Measurements from ENCODE around the gene CFAP46. TPM values are rescaled to one million over a fixed set of nuclear protein-coding genes. Genes with fewer than 3 reads are reported as not detected.
"Not testable (repeated sequence)": the region's sequence is repeated elsewhere in the genome, so short reads cannot be mapped to it uniquely, and the experiment has no call there.

Gene CFAP46
- total RNA-seq, 1 donor = under 0.01 TPM

DNA sequence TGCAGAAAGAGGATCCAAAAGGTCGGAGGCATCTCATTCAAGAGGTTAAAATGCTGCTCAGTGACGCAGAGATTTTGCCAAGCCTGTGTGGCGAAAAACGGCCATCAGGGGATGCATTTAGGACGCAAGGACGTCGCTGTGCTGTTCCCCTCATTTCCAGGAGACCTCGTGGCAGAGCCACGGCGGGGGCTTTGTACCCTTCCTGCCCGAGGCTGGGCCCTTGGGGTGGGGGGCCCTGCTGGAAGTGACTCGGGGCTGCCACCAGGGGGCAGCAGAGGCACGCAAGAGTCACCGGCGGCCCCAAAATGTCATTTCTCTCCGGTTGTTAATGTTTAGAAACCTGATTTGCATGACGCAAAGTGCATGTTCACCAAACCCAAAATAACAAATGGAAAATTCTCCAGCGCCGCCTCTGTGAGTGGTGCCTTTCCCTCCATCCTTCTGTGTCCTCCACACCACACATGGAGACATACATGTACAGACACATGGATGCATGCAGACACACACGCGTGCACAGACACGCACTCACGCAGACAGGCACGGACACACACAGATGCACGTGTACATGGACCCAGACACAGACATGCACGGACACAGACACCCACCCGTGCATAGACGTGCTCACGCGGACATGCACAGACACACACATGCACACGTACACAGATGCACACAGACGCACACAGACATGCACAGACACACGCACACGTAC lies 105.4 kb downstream of the CFAP46 start:
- DNase-seq (ENCODE audit: low read depth in 2 of 3, low spot score in 2 of 3) = peak; percentile 26 to 67 (median 48)

DNA sequence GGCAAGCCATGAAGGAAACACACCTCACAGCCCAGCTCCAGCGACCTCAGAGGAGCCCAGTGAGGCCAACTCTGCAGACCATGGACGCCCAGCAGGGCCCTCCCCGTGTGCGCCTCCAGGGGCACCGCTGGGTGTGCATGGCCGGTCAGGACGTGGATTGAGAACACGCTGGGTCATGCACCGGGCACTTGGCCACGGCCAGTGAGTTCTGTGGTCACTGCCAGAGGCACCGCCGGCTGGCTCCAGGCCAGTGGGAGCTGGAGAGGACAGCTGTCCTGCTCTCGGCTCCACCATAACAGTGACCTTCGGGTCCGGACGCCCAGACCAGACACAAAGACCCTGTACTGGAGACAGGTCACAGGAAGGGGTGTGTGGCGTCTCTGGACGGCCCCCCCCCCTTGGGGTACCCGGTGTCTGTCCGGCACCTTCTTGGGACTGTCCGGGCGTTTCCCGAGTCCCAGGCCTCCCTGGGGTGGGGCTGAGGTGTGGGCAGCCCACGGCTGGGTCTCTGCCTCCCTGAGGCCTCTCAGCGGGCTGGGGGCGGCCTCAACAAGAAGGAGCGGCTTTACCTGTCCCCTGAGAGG lies 106.0 kb downstream of the CFAP46 start:
- DNase-seq (ENCODE audit: low read depth in 2 of 3, low spot score in 2 of 3) = no peak

DNA sequence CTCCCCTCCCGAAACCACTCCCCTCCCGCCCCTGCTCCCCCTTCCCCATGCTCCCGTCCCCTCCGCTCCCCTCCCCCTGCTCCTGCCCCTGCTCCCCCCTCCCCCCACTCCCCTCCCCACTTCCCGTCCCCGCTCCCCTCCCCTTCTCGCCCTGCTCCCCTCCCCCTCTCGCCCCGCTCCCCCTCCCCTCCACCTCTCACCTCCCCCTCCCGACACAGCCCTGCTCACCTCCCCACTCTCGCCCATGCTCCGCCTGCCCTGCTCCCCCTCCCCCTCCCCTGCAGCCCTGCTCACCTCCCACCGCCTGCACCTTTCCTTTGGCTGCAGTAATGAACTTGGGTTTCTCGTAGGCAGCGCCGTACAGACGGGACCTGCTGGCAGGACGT lies 106.5 kb downstream of the CFAP46 start:
- DNase-seq (ENCODE audit: low read depth in 2 of 3, low spot score in 2 of 3) = no peak

DNA sequence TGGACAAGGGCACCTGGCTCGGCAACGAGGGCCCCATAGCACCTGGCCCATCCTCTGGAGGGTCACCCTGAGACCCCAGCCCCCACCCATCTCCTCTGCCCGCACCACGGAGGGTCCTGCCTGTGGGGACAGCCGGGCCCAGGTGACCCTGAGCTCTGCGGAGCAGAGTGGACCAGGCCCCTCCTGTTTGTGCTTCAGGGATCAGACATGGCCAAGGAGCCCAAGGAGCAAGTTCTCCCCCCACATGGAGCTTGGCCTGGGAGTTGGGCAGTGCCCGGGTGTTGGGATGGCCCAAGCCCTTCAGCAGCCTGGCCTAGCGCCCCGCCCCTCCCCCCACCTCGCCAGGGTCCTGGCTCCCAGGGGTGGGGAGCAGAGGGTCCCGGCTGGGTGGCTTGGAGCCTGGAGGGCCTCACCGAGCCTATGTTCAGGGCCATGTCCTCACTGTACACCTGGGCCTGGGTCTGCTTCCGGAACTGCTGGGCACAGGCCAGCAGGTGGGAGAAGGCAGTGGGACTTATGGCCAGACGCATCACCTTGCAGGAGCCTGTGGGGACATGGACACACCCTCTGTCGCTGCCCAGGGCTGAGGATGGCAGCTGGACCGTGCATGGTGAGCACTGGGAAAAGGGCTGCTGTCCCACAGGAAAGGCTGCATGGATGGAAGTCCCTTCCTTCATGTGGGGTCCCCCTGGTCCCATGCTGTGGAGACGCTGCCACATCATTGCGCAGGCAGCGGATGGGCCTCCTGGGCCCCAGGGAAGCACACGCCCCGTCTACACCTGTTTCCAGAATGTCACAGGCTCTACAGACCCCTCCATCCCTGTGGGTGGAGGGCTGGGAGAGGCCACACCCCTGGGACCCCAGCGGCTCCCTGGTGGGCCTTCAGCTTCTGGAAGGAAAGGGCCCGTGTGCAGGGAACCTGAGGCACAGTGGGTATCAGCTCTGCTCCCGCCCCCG lies 107.2 kb downstream of the CFAP46 start:
- no peak for DNase-seq (ENCODE audit: low read depth in 2 of 3, low spot score in 2 of 3)

DNA sequence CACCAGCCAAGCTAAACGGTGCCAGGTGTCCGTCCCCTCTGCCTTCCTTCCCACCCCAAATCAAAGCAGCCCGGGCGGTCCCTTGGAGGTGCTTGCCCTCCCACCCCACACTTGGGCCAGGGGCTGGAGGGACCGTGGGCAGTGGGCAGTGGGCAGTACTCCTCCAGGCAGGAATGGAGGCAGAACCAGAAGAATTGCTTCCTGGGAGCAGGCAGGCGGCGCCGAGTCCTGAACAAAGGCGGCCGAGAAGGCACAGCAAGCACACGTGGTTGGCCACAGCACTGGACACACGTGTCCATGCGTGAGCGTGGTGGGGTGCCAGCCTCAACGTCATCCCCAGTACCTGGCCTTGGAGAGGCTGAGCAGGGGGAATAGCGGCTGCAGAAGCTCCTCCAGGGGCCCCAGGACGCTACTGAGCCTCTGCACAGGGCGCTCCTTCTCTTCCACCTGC lies 108.0 kb downstream of the CFAP46 start:
- no peak for DNase-seq (ENCODE audit: low read depth in 2 of 3, low spot score in 2 of 3)

DNA sequence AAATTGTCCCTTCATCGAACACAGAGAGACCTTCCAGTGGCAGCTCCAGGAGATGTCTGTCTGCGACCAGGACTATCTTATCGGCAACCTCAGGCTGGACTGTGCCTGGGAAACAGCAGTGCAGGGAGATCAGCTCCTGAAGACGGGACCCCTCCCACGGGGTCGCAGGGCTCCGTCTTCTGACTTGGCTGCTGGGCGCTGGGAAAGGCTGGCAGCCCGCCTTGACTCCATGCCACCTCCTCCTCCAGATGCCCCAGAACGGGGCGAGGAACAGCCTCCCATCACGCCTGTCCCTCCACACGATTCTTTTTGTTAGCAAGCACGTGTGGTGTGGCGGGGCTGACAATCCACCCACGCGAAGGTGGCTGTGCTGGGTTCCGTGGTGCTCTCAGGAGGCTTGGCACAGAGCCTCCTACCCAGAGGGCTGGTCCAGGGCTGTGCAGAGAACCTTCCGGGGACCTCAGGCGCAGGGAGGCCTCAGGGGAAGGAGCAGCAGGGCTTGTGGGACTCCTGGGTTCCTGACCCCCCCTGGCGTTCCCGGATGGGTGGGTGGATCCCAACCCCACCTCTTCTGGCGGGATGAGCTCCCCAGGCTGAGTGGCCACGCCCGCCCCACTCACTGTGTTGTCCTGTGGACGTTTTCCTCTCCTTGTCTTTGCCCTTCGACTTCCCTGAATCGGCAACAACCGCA lies 108.8 kb downstream of the CFAP46 start:
- DNase-seq (ENCODE audit: low read depth in 2 of 3, low spot score in 2 of 3) = no peak

DNA sequence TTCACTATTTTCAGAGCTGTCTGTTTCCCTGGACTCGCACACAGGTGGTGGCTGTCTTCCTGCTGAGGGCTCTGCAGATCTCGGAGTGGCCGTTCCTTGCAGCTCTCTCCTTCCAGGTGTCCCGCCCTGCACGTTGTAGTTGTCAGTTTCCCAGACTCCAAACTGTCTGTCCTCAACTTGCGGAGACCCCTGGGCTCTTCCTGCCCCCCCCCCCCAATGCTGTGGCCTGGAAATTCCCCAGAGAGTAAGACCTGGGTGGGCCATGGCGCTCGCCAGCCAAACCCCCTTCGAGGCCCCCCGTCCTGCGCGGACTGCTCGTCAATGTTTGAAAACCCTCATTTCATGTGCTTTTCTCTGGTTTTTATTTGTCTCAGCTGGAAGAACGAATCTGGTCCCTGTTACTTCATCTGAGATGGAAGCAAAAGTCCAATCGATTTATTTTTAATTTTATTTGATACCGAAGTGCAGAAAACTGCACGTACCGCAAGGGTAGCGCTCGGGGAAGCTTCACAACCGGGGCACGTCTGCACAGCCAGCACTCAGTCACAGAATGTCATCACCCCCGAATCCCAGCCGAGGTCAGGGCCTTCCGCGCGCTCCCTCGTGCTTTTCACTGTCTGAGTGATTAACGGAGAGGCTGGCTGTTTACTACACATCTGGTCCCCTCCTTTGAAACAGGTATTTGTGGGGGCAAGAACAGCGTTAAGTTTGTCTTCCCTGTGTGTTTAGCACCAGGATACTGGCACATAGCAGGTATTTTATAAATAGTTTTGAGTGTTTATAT lies 110.0 kb downstream of the CFAP46 start:
- DNase-seq (ENCODE audit: low read depth in 2 of 3, low spot score in 2 of 3) = no peak

DNA sequence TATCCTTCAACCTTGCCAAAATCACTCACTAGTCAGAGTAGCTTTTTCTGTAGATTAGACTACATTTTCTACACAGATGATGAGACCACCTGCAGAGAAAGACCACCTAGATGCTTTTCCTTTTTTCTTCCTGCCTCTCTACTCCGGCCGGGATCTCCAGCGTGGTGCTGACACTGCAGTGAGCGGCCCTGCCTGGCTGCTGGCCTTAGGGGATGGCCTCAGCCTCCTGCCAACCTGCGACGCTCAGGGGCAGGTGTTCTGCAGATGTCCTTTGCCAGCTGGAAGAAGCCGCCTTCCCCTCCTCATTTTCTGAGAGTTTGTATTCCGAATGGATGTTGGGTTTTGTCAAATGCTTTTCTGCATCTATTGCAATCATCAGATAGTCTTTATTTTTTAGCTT lies 113.0 kb downstream of the CFAP46 start:
- no peak for DNase-seq (ENCODE audit: low read depth in 2 of 3, low spot score in 2 of 3)

DNA sequence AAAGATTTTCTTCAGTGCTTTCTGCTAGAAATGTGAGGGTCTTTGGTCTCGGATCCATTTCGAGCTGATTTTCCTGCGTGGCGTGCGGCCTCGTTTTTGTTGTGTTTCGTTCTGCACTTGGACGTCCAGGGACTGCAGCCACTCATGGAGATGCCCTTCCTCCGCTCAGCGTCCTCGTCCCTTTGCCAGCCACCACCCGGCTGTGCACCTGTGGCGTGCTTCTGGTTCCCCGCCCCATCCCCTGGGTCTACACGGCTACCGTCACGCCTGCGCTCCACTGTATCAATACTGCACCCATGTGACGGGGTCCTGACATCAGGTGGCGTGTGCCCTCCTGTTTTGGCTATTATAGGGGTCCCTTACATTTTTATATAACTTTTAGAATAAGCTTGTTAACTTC lies 113.7 kb downstream of the CFAP46 start:
- DNase-seq (ENCODE audit: low read depth in 2 of 3, low spot score in 2 of 3) = no peak

DNA sequence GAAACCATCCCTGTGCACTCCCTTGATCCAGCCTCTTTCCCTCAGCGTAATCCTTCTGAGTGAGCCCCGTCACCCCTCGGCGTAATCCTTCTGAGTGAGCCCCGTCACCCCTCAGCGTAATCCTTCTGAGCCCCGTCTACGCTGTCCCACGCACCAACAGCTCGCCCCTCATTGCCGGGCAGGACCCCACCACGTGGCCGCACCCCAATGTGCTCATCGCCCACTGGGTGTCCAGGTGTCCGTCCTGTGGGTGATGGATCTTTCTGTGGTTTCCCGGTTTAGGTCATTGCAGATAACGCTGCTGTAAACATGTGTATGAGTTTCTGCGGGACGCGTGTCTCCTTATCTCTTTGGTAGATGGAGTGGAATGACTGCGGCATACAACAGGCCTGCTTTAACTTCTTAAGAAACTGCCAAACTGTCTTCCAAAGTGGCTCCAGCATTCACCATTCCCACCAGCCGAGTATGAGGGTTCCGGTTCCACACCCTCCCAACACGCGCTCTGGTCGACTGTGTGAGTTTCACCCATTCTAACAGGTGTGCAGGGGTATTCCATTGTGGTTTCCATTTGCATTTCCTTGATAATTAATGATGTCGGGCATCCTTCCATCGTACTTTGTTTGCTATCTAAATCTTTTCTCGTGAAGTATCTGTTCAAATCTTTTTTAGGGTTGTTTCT lies 114.4 kb downstream of the CFAP46 start:
- DNase-seq (ENCODE audit: low read depth in 2 of 3, low spot score in 2 of 3) = no peak

DNA sequence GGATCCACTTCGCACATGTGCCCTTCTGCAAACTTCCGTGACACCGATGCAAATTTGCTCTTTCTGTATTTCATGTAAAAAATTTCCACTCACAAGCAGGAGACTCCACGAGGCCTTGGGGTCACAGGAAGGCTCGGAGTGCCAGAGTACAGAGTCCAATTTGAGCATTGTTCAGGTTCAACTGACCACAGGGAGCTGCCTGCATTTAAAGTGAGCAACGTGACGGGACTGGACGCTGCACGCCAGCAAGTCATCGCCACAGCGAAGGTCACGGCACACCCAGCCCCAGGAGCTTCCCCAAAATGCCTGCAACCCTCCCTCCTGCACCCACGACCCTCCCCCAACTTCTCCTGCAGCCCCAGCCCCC lies 115.0 kb downstream of the CFAP46 start:
- DNase-seq (ENCODE audit: low read depth in 2 of 3, low spot score in 2 of 3) = no peak

DNA sequence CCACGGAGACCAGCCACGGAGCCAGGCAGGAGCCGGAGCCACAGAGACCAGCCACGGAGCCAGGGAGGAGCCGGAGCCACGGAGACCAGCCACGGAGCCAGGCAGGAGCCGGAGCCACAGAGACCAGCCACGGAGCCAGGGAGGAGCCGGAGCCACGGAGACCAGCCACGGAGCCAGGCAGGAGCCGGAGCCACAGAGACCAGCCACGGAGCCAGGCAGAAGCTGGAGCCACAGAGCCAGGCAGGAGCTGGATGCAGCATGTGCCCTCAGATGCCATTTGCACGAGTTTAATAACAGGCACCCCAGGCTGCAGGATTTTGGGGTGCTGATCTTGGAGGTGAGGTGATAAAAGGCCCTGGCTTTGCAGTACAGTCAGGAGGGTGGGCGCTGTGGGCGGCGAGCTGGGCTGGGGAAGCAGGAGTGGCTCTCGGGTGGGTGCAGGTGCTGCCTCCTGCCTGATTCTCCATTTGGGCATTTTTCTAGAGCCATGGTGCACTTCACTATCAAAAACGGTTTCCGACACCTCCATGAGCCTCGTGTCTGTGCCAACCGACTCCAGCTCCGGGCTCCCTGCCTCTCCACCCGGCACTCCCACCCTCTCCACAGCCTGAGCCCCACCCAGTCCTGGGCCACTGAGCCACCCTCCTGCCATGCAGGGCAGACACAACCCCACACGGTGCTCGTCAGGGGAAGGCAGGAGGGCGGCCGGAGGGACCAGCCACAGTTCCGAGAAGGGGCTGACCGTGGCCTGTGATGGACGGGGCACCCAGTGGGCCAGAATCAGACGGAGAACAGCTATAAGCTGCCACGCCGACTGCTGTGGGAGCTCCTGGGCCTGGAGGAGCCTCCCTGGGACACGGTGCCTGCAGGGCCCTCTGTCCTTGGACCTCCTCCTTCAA lies 115.6 kb downstream of the CFAP46 start:
- DNase-seq (ENCODE audit: low read depth in 2 of 3, low spot score in 2 of 3) = no peak

DNA sequence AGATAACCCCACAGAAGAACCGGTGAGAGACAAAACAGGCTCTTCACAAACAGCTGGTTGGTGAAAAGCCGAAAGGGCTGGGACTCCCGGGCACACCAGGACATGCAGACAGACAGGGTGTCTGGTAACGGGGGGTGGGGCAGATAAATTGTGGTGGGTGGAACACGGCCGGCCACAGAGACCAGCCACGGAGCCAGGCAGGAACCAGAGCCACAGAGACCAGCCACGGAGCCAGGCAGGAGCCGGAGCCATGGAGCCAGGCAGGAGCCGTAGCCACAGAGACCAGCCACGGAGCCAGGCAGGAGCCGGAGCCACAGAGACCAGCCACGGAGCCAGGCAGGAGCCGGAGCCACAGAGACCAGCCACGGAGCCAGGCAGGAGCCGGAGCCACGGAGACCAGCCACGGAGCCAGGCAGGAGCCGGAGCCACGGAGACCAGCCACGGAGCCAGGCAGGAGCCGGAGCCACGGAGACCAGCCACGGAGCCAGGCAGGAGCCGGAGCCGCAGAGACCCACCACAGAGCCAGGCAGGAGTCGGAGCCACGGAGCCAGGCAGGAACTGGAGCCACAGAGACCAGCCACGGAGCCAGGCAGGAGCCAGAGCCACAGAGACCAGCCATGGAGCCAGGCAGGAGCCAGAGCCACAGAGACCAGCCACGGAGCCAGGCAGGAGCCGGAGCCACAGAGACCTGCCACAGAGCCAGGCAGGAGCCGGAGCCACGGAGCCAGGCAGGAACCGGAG lies 116.4 kb downstream of the CFAP46 start:
- DNase-seq (ENCODE audit: low read depth in 2 of 3, low spot score in 2 of 3) = not testable (repeated sequence)

DNA sequence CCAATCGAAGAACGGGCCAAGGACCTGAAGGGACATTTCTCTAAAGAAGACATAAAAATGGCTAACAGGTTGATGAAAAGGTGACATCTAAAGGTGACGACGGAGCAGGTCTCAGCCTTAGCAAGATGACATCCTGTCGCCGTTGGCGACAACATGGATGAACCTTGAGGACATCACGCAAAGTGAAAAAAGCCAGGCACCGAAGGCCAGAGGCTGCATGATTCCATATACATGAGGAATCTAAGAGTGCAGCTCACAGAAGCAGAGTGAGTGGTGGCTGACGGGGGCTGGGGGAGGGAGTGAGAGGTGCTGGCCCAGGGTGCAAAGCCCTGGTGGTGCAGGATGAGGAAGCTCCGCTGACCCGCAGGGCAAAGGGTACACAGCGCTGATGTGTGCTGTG lies 122.3 kb downstream of the CFAP46 start:
- no peak for DNase-seq (ENCODE audit: low read depth in 2 of 3, low spot score in 2 of 3)

DNA sequence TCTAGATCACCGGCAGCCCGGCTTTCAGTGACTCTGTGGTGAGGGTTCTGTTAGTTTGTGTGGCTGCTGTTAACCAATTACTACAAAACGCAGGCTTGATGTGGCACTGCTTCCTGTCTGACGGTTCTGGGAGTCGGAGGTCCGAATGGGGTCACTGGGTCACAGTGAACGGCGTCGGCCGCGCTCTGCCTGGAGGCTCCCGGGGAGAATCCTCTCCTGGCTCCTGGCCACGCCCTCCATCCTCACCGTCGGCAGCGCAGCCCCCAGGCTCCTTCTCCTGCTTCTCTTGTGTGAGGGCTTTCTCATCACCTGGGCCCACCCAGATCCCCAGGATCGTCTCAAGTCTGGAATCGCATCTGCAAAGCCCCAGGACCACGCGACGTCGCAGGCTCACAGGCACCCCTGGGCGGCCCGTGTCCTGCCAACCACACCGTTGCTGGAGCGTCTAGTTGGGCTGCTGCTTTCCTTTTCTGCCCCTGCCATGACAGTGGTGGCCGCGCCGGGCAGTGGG lies 124.6 kb downstream of the CFAP46 start:
- no peak for DNase-seq (ENCODE audit: low read depth in 2 of 3, low spot score in 2 of 3)

DNA sequence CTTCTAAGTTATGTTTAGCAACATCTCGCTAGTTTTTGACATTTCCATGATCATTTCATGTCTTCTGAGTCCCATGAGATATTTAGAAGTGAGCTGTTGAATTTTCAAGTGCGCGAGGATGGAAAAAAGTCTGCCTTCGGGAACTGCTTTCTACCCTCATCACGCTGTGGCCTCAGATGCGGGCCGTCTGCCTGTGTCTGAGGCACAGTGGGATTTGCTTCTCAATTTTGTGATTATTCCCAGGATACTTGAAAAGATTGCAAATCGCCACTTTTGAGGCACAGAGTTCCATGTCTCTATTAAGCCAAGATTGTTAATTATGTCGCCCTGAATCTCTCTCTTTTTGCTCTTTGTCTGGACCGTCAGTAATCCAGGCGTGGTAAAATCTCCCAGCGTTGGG lies 125.7 kb downstream of the CFAP46 start:
- DNase-seq (ENCODE audit: low read depth in 2 of 3, low spot score in 2 of 3) = no peak

DNA sequence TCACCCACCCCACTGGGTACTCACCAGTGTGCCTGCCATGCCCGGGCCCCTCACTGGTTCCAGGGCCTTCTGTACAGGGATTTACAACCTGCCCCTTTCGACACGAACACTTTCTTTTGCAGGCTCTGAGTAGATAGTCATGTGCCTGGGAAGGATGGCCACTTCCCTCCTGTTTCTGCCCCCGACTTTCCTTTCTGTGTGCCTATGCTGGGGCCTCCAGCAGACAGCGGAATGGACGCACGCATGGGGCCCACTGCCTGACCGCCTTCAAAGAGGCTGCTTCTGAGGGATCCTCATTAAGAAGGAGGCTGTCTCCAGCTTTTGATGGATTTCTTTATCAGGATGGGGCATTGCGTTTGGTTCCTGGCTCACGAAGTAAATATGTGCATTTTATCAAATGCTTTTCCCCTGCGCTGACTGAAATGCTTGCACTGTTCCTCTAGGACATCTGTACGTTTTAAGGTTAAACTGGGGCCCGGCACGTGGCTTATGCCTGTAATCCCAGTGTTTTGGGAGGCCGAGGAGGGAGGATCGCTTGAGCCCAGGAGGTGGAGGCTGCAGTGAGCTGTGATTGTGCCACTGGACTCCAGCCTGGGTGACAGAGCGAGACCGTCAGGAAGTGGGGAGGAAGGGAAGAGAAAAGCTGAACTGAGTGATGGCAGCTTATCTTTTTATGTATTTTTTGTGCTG lies 127.1 kb downstream of the CFAP46 start:
- no peak for DNase-seq (ENCODE audit: low read depth in 2 of 3, low spot score in 2 of 3)
